ENCODE measurements around the gene SACS. TPM values are rescaled to one million over a fixed set of nuclear protein-coding genes. Genes with fewer than 3 reads are reported as not detected.

SACS gene
- polyA plus RNA-seq (ENCODE audit: insufficient read length in 4 of 4) = 10 to 100 TPM; 10.4 to 11.5 (median 10.9) TPM

GRCh38 chr13:23433171-23434153, at the start of gene SACS:
Gene SACS, minus strand, starts transcription at chr13:23433702. Its CDS starts 22,463 bp downstream, at chr13:23411239.
- peak in 3 of 4 donors; percentile 43 to 64 (median 55) for DNase-seq (ENCODE audit: low read depth in 4 of 4, low spot score in 2 of 4)

GRCh38 chr13:23480324-23480723, 46.8 kb upstream of the SACS start:
- DNase-seq (ENCODE audit: low read depth in 4 of 4, low spot score in 2 of 4) = no peak

GRCh38 chr13:23477101-23477500, 43.6 kb upstream of the SACS start:
- DNase-seq (ENCODE audit: low read depth in 4 of 4, low spot score in 2 of 4) = no peak

- DNase-seq (ENCODE audit: low read depth in 4 of 4, low spot score in 2 of 4) = no peak
Measured at GRCh38 chr13:23473221-23473620, 39.7 kb upstream of the SACS start.

GRCh38 chr13:23472189-23472588, 38.7 kb upstream of the SACS start:
- DNase-seq (ENCODE audit: low read depth in 4 of 4, low spot score in 2 of 4) = no peak

GRCh38 chr13:23470790-23471614, 37.5 kb upstream of the SACS start:
- peak in 2 of 4 donors; percentile 59 to 65 for DNase-seq (ENCODE audit: low read depth in 4 of 4, low spot score in 2 of 4)

- peak in 2 of 4 donors; percentile 49 to 67 for DNase-seq (ENCODE audit: low read depth in 4 of 4, low spot score in 2 of 4)
Measured at GRCh38 chr13:23469951-23470421, 36.5 kb upstream of the SACS start.

- no peak for DNase-seq (ENCODE audit: low read depth in 4 of 4, low spot score in 2 of 4)
Measured at GRCh38 chr13:23468811-23469210, 35.3 kb upstream of the SACS start.

- DNase-seq (ENCODE audit: low read depth in 4 of 4, low spot score in 2 of 4) = no peak
Measured at GRCh38 chr13:23467932-23468278, 34.4 kb upstream of the SACS start.

GRCh38 chr13:23467048-23467931, 33.8 kb upstream of the SACS start:
- no peak for DNase-seq (ENCODE audit: low read depth in 4 of 4, low spot score in 2 of 4)

GRCh38 chr13:23466144-23467002, 32.9 kb upstream of the SACS start:
- peak; percentile 65 to 85 (median 76) for DNase-seq (ENCODE audit: low read depth in 4 of 4, low spot score in 2 of 4)

GRCh38 chr13:23463661-23464060, 30.2 kb upstream of the SACS start:
- DNase-seq (ENCODE audit: low read depth in 4 of 4, low spot score in 2 of 4) = no peak

- no peak for DNase-seq (ENCODE audit: low read depth in 4 of 4, low spot score in 2 of 4)
Measured at GRCh38 chr13:23462815-23463559, 29.5 kb upstream of the SACS start.

GRCh38 chr13:23461544-23461943, 28.0 kb upstream of the SACS start:
- DNase-seq (ENCODE audit: low read depth in 4 of 4, low spot score in 2 of 4) = no peak

GRCh38 chr13:23460921-23461320, 27.4 kb upstream of the SACS start:
- DNase-seq (ENCODE audit: low read depth in 4 of 4, low spot score in 2 of 4) = no peak

GRCh38 chr13:23460309-23460708, 26.8 kb upstream of the SACS start:
- DNase-seq (ENCODE audit: low read depth in 4 of 4, low spot score in 2 of 4) = no peak

GRCh38 chr13:23458989-23459388, 25.5 kb upstream of the SACS start:
- DNase-seq (ENCODE audit: low read depth in 4 of 4, low spot score in 2 of 4) = no peak

GRCh38 chr13:23456437-23457210, 23.1 kb upstream of the SACS start:
- no peak for DNase-seq (ENCODE audit: low read depth in 4 of 4, low spot score in 2 of 4)
